Measurements from ENCODE around the gene POLR3F.
"Not testable (repeated sequence)": the region's sequence is repeated elsewhere in the genome, so short reads cannot be mapped to it uniquely, and the experiment has no call there.

POLR3F gene

GRCh38 chr20:18504479-18505060 is 37.4 kb downstream of the POLR3F start:
- no peak for DNase-seq (ENCODE audit: low spot score)

GRCh38 chr20:18506744-18507143 is 39.6 kb downstream of the POLR3F start:
- no peak for DNase-seq (ENCODE audit: low spot score)

- peak; percentile 98 for DNase-seq (ENCODE audit: low spot score)
Observed at GRCh38 chr20:18507218-18508191, 40.3 kb downstream of the POLR3F start, which contains the start of gene SEC23B. TSS of gene SEC23B (plus strand) at chr20:18507940. CDS start at chr20:18510836, 2,896 bp downstream.

DNA sequence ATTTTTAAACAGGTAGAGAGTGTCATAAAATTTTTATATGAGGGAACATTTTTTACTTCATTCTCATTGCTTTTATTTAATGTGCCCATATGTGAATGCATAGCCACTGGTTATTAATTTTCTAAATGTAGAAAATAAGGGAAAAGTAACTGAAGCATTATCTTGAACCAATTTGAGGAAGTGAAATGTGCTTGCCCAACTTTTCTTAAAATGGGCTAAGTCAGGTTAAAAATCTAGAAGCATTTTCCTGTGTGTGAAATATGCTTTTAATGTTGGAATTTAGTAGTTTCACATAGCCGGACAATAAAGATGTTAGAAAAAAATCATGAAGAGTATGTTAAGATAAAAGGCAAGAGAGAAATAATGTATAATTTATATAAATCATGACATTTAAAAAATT is 44.4 kb downstream of the POLR3F start:
- no peak for DNase-seq (ENCODE audit: low spot score)

DNA sequence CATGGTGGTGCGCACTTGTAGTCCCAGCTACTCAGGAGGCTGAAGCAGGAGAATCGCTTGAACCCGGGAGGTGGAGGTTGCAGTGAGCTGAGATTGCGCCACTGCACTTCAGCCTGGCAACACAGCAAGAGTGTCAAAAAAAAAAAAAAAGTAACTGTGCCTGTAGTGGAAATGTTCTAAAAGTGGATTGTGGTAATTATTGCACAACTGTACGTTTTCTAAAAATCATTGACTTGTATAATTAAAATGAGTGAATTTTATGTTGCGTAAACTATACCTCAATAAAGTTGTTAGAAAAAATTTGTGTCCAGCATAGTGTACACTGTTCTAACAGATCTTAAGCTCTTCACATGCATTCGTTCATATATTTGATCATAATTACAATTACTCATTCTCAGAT is 46.0 kb downstream of the POLR3F start:
- DNase-seq (ENCODE audit: low spot score): no peak

DNA sequence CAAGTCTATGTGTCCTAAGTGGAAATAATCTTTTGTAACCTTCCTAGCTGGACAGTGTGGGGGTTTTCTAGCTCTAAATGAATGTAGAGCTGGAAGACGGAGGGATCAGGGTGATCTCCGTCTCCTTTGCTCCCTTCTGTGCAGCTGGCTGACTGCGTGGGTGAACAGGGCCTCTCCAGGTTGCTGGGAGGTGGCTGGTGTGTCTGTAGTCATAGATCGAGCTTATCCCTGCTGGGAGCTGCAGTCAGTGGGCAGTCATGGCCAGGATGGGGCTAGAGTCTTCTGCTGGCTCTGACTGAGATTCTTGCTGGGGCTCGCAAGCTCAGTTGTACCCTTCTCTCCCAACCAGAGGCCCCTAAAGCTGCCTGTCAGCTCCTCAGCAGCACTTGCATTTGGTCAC is 46.9 kb downstream of the POLR3F start:
- no peak for DNase-seq (ENCODE audit: low spot score)

- no peak for DNase-seq (ENCODE audit: low spot score)
Observed at GRCh38 chr20:18515973-18516372, 48.8 kb downstream of the POLR3F start.

- DNase-seq (ENCODE audit: low spot score): not testable (repeated sequence)
Observed at GRCh38 chr20:18522066-18522465, 54.9 kb downstream of the POLR3F start.

DNA sequence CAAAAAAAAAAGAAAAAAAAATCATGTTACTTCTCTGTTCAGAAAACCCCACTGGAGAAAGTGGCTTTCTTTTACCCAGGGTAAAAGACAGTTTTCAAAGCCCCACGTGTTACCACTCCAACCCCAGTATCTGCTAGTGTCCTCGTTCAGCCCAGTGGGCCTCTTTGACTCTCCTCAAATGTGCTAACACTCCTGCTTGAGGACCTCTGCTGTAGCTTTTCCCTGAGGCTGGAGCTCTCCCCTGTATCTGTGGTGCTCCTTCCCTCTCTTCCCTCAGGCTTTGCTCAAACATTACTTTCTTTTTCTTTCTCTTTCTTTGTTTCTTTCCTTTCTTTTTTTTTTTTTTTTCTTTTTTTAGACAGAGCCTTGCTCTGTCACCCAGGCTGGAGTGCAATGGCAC is 55.9 kb downstream of the POLR3F start:
- DNase-seq (ENCODE audit: low spot score): no peak

- no peak for DNase-seq (ENCODE audit: low spot score)
Observed at GRCh38 chr20:18524646-18525045, 57.5 kb downstream of the POLR3F start.

GRCh38 chr20:18526761-18527160 is 59.6 kb downstream of the POLR3F start:
- DNase-seq (ENCODE audit: low spot score): not testable (repeated sequence)

DNA sequence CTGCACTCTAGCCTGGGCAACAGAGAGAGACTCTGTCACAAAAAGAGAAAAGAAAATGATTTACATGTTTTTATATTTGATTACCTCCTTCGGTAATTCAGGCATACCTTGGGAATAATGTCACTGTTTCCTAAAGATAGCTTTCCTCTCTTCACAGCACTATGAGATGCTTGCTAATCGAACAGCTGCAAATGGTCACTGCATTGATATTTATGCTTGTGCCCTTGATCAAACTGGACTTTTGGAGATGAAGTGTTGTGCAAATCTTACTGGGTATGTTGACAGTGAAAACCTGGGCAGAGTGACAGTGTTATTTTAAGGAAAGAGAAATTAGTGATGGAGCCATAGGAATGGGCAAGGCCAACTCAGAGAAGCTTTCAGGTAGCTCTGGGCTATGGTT is 60.1 kb downstream of the POLR3F start:
- DNase-seq (ENCODE audit: low spot score): no peak

DNA sequence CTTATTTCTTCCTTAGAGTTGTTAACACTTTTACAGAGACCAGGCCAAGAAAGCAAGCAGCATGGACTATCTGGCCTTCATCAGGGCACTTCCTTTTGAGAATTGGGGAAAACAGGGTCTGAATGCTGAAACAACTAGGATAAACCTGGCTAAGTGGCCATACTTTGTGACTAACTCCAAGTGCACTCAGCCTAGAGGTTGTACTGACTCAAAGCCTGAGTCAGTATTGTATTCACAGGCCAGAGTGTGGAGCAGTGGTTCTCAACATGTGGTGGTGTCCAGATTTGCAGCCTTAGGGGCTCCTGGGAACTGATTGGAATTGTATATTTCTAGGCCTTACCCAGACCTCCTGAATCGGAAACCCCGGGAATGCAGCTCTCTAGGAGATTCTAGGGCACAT is 60.6 kb downstream of the POLR3F start:
- no peak for DNase-seq (ENCODE audit: low spot score)

DNA sequence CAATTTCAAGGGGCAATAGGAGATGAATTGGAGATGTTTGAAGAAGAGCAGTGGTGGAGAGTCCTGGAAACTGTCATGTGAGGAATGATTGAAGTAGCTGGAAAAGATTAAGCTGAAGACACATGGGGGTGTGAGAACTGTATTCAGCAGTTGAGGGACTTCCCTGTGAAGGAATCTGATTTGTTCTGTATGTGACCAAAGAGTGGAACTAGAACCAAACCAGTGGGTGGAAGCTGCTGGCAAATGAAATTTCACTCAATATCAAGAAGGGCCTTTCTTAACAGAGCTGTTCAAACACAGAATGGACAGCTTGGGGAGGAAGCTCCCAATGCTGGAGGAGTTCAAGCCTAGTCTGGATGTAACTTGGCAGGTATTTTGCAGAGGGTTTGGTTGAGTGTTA is 61.9 kb downstream of the POLR3F start:
- DNase-seq (ENCODE audit: low spot score): no peak

GRCh38 chr20:18532626-18533025 is 65.4 kb downstream of the POLR3F start:
- no peak for DNase-seq (ENCODE audit: low spot score)

- no peak for DNase-seq (ENCODE audit: low spot score)
Observed at GRCh38 chr20:18533491-18533890, 66.3 kb downstream of the POLR3F start.

GRCh38 chr20:18533978-18534644 is 66.9 kb downstream of the POLR3F start:
- DNase-seq (ENCODE audit: low spot score): no peak

Data from kidney capillary endothelial cell (primary cell).